ENCODE data around the gene LRIG2.
"Not testable (repeated sequence)": the region's sequence is repeated elsewhere in the genome, so short reads cannot be mapped to it uniquely, and the experiment has no call there.

The LRIG2 gene

GRCh38 chr1:113072757-113073478 lies at the start of gene LRIG2:
Gene LRIG2, plus strand, starts transcription at chr1:113073198. Its CDS starts 209 bp downstream, at chr1:113073407.
- DNase-seq (ENCODE audit: low spot score), result peak; percentile 81

GRCh38 chr1:113023316-113023715 lies 49.7 kb upstream of the LRIG2 start:
- DNase-seq (ENCODE audit: low spot score), result not testable (repeated sequence)

- DNase-seq (ENCODE audit: low spot score), result no peak
Measured at GRCh38 chr1:113027007-113027406, 46.0 kb upstream of the LRIG2 start.

- no peak for DNase-seq (ENCODE audit: low spot score)
Measured at GRCh38 chr1:113027449-113027848, 45.5 kb upstream of the LRIG2 start.

GRCh38 chr1:113029822-113030221 lies 43.2 kb upstream of the LRIG2 start:
- no peak for DNase-seq (ENCODE audit: low spot score)

- DNase-seq (ENCODE audit: low spot score), result no peak
Measured at GRCh38 chr1:113031171-113031933, 41.6 kb upstream of the LRIG2 start.

- no peak for DNase-seq (ENCODE audit: low spot score)
Measured at GRCh38 chr1:113035086-113035485, 37.9 kb upstream of the LRIG2 start.

- DNase-seq (ENCODE audit: low spot score), result no peak
Measured at GRCh38 chr1:113036639-113037321, 36.2 kb upstream of the LRIG2 start.

- no peak for DNase-seq (ENCODE audit: low spot score)
Measured at GRCh38 chr1:113040041-113040440, 33.0 kb upstream of the LRIG2 start.

- DNase-seq (ENCODE audit: low spot score), result no peak
Measured at GRCh38 chr1:113040718-113041412, 32.1 kb upstream of the LRIG2 start.

GRCh38 chr1:113041569-113042284 lies 31.3 kb upstream of the LRIG2 start:
- peak; percentile 26 for DNase-seq (ENCODE audit: low spot score)

GRCh38 chr1:113042285-113043143 lies 30.5 kb upstream of the LRIG2 start:
- peak; percentile 63 for DNase-seq (ENCODE audit: low spot score)

- not testable (repeated sequence) for DNase-seq (ENCODE audit: low spot score)
Measured at GRCh38 chr1:113043144-113043488, 29.9 kb upstream of the LRIG2 start.

- DNase-seq (ENCODE audit: low spot score), result no peak
Measured at GRCh38 chr1:113046569-113046968, 26.4 kb upstream of the LRIG2 start.

GRCh38 chr1:113048064-113048463 lies 24.9 kb upstream of the LRIG2 start:
- DNase-seq (ENCODE audit: low spot score), result no peak

GRCh38 chr1:113053344-113054126 lies 19.5 kb upstream of the LRIG2 start:
- DNase-seq (ENCODE audit: low spot score), result no peak

- DNase-seq (ENCODE audit: low spot score), result no peak
Measured at GRCh38 chr1:113055570-113055969, 17.4 kb upstream of the LRIG2 start.

- DNase-seq (ENCODE audit: low spot score), result no peak
Measured at GRCh38 chr1:113057006-113057405, 16.0 kb upstream of the LRIG2 start.

- no peak for DNase-seq (ENCODE audit: low spot score)
Measured at GRCh38 chr1:113058941-113059706, 13.9 kb upstream of the LRIG2 start.

All from COLO829 (cell line).